HG02973 (cell line): Measurements from ENCODE around the gene MACROD2.
A peak's percentile ranks its signal among the peaks of the same experiment; 100 is the strongest.

Experiments used
- ATAC-seq: cut with Tn5 transposase; IDR thresholded peaks from one replicate; pipeline ENCODE4 v1.9.1; 2021; ENCODE audit warnings: moderate library complexity; ENCODE audit not compliant: unreplicated experiment

MACROD2 gene

DNA sequence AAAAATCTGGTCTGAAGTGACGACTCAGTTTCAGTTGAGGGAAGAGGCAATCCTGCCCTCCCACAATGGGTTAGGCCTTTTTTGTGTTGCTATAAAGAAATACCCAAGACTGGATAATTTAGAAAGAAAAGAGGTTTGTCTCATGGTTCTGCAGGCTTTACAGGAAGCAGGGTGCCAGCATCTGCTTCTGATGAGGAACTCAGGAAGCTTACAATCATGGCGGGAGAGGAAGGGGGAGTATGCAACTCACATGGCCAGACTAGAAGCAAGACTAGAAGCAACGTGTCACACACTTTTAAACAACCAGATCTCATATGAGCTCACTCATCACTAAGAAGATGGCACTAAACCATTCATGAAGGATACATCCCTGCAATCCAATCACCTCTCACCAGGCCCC lies 2048.6 kb downstream of the MACROD2 start:
- no peak for ATAC-seq

DNA sequence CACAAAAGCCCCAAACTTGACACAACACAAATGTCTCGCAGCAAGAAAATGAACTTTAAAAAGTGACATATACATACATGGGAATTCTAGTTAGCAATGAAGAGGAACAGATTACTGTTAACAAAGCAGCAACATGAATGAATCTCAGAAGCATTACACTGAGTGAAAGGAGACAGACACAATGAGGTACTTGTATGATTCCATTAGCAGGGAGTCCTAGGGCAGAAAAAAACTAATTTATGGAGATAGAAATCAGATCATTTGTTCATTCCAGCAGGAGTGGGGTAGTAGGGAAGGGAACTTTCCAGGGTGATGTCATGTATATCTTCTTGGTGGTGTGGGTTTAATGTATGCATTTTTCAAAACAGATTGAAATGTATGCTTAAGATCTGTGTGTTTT lies 2053.6 kb downstream of the MACROD2 start:
- ATAC-seq: no peak

DNA sequence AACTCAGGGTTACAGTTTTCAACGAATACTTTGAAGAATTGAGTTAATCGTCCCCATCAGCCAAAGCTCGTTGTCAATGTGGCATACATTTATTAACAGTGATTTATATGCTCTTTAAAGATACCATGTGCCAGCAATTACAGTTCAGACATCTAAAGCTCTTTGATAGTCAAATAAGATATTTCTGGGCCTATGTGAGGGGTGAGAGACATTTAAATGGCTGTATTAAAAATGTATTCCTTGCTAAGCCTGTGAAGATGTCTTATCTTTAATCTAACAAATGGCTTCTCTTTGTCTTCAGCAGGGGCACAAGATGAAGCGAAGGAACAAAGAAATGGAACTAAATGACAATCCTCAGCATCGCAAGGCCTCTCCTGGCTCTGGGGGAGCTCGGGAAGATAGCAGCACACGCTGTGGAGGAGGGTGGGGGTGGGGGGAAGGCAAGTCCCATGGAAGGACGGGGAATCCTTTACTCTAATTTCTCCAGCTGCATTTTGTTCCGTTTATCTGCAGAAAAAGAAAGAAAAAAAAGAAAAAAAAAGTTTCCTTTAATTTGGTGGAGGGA lies 2054.3 kb downstream of the MACROD2 start:
- no peak for ATAC-seq

DNA sequence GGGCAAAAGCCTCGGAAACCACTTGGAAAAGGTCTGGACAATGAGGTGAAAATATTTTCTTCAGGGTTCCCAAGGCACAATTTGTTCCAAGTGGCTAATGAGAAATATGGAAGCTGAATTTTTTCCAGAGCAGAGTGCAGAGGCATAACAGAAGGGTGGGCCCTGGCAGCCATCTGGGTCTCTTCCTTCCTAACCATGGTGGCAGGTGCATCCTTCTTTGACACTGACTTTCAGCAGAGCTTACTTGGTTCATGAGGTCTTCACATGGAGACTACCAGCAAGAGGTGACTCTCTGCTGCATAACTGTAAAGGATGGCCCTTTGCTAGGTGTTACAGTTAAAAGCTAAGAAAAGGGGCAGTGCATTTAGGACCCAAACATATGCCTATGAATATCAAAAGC lies 2055.1 kb downstream of the MACROD2 start:
- no peak for ATAC-seq

DNA sequence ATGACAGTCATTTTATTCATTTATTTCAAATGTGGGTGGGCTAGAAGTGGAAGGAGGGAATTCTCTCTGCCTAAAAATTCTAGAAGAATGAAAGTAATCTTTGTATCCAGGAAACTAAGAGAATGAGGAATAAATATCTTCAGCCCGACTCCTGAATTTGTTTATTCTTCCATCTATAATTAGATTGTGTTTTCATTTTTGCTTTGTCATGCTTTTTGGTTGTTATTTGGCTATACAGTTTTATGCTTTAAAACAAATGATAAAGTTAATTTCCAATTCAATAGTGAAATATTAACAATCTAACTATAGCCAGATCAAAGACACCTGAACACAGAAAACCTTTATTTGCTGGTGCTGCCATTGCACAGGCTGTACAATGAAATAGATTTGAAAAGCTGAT lies 2056.7 kb downstream of the MACROD2 start:
- ATAC-seq: no peak

DNA sequence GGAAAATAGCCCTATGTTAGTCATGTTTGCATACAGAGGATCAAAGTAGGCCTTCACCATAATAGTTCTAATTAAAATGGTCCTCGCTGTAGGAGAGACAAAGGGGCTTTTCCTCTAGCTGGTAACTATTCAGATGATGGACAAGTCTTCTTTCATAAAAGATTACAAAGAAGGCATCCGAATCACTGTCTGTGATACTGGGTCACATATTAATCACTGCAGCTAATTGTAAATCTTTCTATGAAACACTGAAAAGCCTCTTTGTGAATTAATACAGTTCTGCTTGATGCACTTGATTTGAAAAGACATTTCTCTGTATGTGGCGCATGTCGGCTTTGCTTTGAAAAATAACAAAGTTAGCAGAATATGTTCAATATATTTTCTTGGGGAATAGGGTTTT lies 2057.1 kb downstream of the MACROD2 start:
- ATAC-seq: no peak

DNA sequence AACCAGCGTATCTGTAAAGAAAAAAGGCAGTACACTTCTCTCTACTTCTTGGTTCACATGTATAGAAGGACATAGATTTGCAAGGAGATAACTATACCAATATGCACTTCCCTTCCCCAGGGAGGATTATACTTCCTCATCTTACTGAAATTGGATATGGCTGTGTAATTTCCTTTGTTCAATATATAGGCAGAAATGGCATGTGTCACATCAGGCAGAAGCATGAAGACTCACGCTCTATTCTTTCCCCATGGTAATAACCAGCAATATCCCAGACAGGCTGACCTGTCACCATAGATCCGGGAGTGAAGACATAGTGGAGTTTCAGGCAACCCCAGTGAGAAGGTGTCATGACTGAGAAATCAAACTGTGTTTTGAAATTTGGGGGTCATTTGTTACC lies 2059.7 kb downstream of the MACROD2 start:
- no peak for ATAC-seq

DNA sequence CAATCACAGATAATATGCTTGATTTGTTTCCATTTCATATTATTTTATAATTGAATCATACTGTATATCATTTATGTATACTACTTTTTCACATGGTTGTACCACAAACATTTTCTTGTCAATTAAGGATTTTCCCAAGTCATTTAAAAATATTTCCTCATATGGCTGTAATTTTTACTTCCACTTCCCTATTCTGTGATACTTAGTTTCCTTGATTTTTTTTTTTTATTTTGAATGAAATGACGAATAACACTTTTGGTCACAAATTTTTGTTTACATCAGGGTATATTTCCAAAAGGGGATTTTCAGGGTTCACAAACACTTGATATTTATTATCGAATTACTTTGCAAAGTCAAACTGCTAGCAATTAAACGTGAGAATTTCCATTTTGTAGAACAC lies 2062.3 kb downstream of the MACROD2 start:
- ATAC-seq: no peak

DNA sequence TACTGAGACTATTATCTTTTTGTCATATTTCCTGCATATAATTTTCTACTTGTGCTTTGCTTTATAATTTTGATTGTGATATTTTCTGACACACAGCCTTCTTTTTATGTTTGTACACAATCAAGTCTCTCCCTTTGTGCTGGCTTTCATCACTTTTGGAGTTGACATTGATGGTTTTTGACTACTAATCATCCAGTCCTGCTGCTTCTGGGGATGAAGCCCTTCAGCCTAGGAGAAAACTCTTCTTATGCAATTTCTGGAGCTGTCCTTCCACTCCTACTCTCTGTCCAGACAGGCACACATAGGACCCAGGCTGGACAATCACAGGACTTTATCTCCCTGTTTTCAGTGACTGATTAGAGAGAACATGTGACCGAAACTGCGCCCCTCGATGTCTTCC lies 2063.0 kb downstream of the MACROD2 start:
- no peak for ATAC-seq

DNA sequence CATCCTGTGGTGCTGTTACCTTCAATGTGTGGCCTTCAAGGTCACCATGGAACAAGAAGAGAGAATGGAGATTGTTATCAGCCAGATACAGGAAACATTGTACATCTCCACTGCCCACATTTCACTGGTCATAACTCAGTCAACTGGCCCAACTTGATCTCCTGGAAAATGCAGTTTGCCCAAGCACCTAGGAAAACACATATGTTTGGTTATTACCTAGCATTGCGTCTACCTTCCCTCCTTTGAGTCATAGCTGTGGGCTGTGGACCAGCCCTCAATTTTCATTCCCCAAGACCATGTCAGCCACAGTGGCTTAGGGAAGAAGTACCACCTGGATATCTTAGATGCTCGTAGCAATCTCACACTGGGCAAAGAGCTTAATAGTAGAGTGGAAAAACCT lies 2064.5 kb downstream of the MACROD2 start:
- ATAC-seq: no peak

DNA sequence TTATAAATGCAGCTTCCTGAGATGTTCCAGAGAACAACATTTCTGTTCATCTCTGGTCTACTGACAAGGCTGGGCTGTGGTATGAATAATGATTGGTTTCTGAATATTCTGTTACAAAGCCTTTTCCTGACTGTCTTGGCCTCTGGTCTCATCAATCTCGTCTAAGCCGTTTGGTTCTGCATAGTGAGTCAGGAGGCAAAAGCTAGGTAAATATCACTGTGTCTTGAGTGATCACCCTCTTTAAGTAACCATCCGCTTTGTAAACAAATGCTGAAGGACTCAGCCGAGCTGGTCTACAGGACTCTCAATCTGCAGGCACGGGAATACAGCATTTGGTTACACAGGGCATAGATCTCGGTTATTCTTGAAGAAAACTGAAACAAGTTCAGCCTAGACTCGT lies 2066.0 kb downstream of the MACROD2 start:
- ATAC-seq: no peak

DNA sequence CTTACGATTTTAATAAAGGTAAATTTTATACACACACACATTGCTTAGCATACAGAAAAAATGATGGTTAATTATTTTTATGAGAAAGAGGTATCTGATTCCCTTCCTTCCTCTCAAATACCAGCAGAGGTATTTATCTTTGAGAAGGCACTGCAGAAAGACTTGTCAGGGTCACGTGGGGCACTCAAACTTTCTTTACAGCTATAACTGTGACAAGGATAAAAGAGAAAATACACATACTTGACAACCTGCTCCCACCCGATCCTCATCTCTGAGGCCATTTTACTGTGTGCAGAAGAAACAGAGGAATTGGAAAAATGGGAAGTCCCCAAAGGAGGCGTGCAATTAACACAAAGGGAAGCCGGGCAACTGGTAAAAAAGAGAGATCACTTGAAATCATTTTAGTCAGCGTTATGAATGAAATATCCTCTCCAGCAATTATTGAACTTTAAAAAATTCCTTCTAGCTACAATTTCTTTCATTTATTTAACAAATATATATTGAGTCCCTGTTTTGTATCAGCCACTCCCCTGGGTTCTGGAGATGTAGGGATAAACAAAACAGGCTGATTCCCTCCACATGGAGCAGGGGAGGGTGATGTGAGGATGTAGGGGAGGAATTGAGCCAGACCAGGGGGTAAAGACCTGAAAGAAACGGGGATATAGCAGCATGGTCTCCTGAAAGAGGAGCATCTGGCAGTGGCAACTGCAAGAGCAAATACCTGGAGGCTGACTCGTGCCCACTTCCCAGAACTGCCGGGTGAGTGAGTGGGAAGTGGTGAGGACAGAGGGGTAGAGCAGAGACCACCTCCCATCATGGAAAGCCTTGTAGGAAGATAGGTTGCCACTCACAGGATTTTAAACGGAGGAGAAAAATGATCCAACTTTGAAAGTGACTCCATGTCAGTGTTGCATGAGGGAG lies 2067.6 kb downstream of the MACROD2 start:
- ATAC-seq: no peak

DNA sequence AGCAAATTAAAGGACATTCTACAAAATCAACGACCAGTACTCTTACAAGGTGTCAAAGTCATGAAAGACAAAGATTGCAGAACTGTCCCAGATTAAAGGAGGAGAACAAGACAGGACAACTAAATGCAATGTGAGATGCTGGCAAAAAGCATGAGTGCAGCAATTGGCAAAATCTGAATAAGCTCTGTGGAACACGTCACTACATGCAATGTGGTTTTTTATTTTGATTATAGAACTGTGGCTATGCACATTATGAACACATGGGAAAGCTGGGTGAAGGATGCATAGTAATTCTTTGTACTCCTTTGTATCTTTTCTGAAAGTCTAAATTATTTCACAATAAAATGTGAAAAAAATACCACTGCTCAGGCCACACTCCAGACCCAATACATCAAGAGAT lies 2068.6 kb downstream of the MACROD2 start:
- ATAC-seq: no peak

DNA sequence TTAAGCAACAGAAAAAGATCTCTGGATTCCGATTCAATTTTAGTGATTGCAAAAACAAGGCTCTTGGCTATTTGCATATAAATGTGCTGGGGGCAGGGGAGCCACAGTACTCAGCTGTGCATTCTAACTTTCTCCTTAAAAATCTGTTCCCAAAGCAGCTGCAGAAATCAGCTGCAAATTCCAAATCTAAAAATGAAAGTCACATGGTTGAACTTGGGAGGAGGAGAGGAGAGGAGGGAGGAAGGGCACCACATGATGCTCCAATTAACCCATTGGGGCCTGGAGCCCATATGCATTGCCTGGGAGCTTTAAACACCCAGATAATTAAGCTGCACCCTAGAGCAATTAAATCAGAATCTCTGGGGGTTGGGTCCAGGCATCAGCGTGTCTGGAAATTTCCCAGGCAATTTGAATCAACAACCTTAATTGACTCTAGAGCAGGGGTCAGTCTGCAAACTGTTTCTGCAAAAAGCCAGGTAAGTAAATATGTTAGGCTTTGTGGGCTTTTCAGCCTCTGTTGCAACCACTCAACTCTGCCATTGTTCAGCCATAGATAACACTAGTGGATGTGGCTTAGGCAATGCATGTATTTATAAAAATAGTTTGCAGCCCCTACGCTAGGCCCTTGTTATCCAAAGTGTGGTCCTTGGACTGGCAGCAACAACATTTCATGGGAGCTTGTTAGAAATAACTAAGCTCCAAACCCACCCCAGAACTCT lies 2069.8 kb downstream of the MACROD2 start:
- ATAC-seq: no peak

DNA sequence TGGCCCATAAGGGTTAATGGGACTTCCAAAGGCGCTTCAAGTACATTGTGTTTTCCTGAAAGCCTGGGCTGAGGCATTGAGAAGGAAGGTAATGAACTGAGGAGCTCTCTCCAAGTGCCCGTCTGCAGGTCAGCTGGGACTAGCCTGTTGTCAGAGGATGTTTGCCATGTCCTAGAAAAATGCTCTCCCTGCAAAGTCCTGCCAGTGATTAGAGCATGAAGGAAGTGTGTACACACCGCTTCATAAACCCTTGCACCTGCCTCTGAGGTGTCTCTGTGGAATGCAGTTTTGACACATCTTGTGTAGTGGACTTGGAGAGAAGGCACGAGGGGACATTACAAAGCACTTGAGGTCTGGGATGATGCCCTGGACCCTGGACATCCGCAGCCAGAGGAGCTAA lies 2071.3 kb downstream of the MACROD2 start:
- no peak for ATAC-seq

DNA sequence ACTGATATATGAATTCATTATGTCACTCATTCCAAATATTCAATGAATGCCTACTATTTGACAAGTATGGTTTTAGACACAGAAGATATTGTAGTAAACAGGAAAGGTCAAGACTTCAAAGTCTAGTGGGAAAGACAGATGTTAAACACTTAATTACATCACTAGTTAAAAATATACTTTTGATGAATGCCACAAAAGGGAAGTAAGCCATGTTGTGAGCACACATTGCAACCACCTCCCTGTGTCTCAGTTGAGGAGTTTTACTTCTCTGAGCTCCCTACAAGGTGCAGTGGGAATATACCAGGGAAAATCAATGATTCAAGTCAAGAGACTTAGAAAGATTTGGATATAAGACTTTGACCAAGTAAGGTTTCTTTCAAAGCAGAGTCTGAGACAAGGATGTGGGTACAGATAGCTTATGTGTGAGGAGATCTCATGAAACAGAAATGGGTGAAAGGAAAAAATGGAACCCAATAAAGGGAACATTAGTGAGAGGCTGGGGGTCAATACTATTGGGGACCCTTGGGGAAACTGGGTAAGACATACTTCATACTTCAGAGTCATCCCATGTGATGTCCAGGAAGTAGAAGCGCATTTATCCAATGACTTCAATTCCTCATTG lies 2074.2 kb downstream of the MACROD2 start:
- ATAC-seq: peak; percentile 92

DNA sequence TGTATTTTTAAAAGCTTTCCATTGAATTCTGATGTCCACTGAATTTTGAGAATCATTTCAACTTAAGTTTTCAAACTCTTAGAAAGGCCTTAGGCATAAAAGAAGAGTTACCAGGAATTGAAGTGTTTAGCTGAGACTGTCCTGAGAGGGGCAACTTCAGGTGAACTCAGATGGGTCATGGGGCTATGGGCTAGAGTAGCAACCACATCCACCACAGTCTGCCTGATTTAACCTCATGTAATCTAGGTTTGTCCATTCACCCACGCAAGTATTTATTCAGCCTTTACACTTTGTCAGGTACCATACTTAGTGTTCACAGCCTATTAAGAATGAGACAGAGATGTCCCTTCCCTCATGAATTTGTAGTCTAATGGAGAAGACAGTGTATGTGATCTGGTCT lies 2076.9 kb downstream of the MACROD2 start:
- no peak for ATAC-seq

DNA sequence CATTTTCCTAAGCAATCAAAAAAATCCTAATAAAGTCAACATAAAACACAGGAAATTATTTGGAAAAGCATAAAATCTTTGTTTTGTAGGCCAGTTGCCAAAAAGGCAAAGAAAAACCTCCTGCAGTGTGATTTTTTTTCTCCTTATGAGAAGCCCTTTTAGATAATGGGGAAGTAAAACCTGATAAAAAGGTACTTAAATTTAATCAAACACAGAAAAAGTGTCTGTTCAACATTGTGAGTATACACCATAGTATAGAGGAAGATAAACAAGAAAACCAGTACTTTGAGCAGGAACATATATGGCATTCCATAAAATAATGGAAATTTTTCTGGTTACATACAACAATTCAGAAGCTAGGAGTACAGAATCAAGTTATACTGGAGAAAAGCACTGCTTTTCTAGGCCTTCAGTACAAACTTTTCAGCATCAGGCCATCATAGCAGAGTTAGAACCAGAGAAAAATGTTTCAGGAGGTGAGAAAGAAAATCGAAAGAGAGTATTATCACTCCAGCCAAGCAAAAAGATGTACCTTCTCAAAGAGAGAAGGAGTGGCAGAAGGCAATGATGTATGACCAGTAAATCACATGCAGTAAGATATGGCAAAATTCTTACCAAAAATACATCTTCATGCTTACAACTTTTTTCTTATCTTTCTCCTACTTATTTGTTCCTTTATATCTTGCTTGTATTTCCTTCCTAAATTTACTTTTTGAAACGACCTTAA lies 2083.0 kb downstream of the MACROD2 start:
- no peak for ATAC-seq

DNA sequence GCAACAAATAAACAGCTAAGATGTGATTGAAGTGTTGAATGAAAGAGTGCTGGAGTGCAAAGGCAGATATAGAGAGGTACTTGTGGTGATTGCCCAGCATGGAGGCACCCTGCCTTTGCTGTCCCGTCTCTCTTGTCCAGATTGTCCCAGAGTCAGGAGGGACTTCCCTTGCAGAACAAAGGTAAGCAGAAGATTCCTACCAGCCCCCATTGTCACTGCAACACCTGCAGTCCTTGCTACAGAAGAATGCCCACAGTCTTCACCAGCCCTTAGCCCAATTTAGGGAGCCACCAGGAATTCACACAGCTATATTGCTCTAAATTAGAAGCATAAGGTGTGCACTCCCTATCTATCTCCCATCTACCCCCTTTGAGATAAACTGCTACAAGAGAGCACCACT lies 2086.1 kb downstream of the MACROD2 start:
- ATAC-seq: no peak

DNA sequence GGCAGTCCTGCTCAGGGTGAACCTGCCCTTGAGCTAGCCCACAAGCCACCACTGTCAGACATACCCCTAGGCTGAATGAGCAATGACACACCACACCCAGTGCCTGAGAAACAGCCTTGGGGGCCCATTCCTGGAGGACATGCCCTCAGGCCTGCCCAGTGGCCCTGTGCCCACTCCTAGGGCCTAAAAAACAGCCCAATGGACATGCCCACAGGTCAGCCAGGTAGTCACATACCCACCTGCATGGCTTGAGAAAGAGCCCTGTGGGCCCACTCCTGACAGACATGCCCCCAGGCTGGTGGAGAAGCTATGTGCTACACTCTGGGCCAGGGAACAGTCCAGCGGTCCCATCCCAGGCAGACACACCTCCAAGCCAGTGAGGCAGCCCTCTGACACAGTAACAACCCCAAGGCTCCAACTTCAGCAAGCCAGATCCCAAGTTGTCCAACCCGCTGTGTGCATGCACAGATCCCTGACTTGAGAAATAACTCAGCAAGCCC lies 2086.8 kb downstream of the MACROD2 start:
- ATAC-seq: no peak
